HL-60 (cell line): ENCODE measurements around the gene PCNX2.

Experiments
- DNase-seq, 2 experiments: peaks; one replicate each; pipeline ENCODE4 v3.0.0-alpha.2; 2010 to 2020; ENCODE audit warnings: low read depth in 1 of 2, low spot score in 1 of 2
- H3K27ac ChIP-seq: fragments of 250-450 bp; sonication (Bioruptor Pico); replicated peaks from 2 replicates; pipeline ENCODE4 v1.5.1; 2020; ENCODE audit warnings: mild to moderate bottlenecking, moderate library complexity
- H3K27me3 ChIP-seq: fragments of 250-450 bp; sonication (Bioruptor Pico); 2 replicates; pipeline ENCODE4 v1.5.1; 2021; ENCODE audit warnings: mild to moderate bottlenecking, moderate library complexity; ENCODE audit not compliant: insufficient read depth, poor library complexity, severe bottlenecking
- H3K4me3 ChIP-seq: replicated peaks from 2 replicates; pipeline ENCODE4 v1.5.1; 2011; ENCODE audit warnings: mild to moderate bottlenecking, control low read depth, low read length; ENCODE audit not compliant: insufficient read depth
- GABPA ChIP-seq: IDR thresholded peaks from 2 replicates; pipeline ENCODE4 v1.6.1; 2012; ENCODE audit warnings: low read depth
- POLR2AphosphoS5 ChIP-seq: IDR thresholded peaks from 2 replicates; pipeline ENCODE4 v1.6.1; 2012; ENCODE audit warnings: low read depth
- SPI1 ChIP-seq: IDR thresholded peaks from 2 replicates; pipeline ENCODE4 v1.6.1; 2012; ENCODE audit warnings: low read depth, mild to moderate bottlenecking, borderline replicate concordance
- TF ChIP-seq, protein P1 (sequence below): IDR thresholded peaks from 2 replicates; pipeline ENCODE4 v1.6.1; 2012; ENCODE audit warnings: low read depth; ENCODE audit not compliant: insufficient replicate concordance
- TF ChIP-seq, protein P2 (sequence below): IDR thresholded peaks from one replicate; pipeline ENCODE4 v1.5.1; 2011; ENCODE audit warnings: low read length, control low read depth, inconsistent platforms; ENCODE audit not compliant: insufficient read depth

PCNX2 gene

DNA sequence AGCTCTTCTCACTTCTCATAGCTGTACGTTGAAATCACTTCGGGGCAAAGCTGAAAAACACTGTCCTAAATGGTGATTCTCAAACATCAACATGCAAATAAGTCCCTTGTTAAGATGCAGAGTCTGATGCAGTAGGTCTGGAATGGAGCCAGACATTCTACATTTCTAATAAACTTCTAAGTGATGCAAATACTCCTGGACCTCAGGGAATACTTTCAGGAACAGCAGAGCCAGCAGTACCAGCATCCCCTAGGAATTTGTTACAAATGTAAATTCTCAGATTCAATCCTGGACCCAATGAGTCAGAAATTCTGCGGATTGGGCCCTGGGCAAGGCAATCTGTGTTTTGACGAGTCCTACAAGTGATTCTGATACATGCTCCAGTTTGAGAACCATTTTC is 152.3 kb downstream of the PCNX2 start:
- TF ChIP-seq, protein P1, sequence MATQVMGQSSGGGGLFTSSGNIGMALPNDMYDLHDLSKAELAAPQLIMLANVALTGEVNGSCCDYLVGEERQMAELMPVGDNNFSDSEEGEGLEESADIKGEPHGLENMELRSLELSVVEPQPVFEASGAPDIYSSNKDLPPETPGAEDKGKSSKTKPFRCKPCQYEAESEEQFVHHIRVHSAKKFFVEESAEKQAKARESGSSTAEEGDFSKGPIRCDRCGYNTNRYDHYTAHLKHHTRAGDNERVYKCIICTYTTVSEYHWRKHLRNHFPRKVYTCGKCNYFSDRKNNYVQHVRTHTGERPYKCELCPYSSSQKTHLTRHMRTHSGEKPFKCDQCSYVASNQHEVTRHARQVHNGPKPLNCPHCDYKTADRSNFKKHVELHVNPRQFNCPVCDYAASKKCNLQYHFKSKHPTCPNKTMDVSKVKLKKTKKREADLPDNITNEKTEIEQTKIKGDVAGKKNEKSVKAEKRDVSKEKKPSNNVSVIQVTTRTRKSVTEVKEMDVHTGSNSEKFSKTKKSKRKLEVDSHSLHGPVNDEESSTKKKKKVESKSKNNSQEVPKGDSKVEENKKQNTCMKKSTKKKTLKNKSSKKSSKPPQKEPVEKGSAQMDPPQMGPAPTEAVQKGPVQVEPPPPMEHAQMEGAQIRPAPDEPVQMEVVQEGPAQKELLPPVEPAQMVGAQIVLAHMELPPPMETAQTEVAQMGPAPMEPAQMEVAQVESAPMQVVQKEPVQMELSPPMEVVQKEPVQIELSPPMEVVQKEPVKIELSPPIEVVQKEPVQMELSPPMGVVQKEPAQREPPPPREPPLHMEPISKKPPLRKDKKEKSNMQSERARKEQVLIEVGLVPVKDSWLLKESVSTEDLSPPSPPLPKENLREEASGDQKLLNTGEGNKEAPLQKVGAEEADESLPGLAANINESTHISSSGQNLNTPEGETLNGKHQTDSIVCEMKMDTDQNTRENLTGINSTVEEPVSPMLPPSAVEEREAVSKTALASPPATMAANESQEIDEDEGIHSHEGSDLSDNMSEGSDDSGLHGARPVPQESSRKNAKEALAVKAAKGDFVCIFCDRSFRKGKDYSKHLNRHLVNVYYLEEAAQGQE, result no peak
- no peak for TF ChIP-seq SPI1
- TF ChIP-seq, protein P2, sequence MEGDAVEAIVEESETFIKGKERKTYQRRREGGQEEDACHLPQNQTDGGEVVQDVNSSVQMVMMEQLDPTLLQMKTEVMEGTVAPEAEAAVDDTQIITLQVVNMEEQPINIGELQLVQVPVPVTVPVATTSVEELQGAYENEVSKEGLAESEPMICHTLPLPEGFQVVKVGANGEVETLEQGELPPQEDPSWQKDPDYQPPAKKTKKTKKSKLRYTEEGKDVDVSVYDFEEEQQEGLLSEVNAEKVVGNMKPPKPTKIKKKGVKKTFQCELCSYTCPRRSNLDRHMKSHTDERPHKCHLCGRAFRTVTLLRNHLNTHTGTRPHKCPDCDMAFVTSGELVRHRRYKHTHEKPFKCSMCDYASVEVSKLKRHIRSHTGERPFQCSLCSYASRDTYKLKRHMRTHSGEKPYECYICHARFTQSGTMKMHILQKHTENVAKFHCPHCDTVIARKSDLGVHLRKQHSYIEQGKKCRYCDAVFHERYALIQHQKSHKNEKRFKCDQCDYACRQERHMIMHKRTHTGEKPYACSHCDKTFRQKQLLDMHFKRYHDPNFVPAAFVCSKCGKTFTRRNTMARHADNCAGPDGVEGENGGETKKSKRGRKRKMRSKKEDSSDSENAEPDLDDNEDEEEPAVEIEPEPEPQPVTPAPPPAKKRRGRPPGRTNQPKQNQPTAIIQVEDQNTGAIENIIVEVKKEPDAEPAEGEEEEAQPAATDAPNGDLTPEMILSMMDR, result no peak
- no peak overlapping the region for H3K27ac ChIP-seq
- no peak overlapping the region for H3K4me3 ChIP-seq
- no peaks in the 10 kb centered on the region for H3K27me3 ChIP-seq
- DNase-seq, result no peak

DNA sequence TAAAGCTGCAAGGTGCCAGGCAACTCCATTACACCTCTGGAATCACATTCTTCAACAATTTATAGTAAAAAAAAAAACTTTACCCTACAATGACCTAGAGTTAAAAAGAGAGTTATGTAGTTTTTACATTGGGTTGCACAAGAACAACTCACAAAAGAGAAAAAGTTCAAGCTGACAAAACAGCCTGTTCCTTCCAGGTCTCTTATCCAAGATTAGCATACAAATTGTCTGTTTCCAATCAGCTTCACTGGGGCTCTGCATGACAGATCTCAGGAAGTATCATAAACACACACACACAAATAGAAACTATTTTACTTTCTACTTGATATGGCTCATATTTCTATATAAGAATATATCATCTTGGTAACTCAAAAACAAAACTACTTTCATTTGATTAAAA is 154.6 kb downstream of the PCNX2 start:
- Histone ChIP-seq H3K27ac (no peak overlapping the region), H3K27me3 (no peaks in the 10 kb centered on the region), H3K4me3 (no peak overlapping the region)
- DNase-seq, result no peak
- TF ChIP-seq, protein P2, result no peak
- TF ChIP-seq, protein P1, result no peak
- TF ChIP-seq SPI1, result no peak
- no peak for TF ChIP-seq GABPA
- no peak for TF ChIP-seq POLR2AphosphoS5

DNA sequence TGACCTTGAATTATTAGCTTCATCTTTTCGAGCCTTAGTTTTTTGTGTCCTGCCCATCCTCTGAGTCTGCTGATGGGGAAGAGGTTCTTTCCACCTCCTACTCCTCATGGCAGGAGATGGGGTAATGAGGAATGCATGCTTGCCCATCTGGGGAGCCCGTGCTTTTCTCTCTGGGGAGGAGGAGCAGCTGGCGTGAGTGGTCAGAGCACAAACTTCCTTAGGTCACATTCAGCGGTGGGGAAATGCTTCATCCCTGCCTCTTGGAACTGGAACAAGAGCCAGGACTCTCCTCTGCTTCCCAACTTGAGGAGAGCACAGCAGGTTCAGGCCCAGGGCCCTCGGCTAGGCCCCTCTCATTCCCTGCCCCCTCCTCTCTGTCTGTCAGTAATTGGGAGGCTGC is 155.0 kb downstream of the PCNX2 start:
- DNase-seq, result no peak
- TF ChIP-seq POLR2AphosphoS5 (no peak), GABPA (no peak), SPI1 (no peak)
- TF ChIP-seq, protein P2, result no peak
- TF ChIP-seq, protein P1, result no peak
- Histone ChIP-seq H3K4me3 (no peak overlapping the region), H3K27me3 (no peaks in the 10 kb centered on the region), H3K27ac (no peak overlapping the region)
